NCI-H2081 treated with DMSO at 0.1 percent for 48 hours (cell line): ENCODE measurements around the gene CCNYL1.
"Not testable (repeated sequence)": the region's sequence is repeated elsewhere in the genome, so short reads cannot be mapped to it uniquely, and the experiment has no call there.

ENCODE experiments used
- DNase-seq: peaks from one replicate; lab custom pipeline; 2025; lab: John Stamatoyannopoulos, UW

The CCNYL1 gene

DNA sequence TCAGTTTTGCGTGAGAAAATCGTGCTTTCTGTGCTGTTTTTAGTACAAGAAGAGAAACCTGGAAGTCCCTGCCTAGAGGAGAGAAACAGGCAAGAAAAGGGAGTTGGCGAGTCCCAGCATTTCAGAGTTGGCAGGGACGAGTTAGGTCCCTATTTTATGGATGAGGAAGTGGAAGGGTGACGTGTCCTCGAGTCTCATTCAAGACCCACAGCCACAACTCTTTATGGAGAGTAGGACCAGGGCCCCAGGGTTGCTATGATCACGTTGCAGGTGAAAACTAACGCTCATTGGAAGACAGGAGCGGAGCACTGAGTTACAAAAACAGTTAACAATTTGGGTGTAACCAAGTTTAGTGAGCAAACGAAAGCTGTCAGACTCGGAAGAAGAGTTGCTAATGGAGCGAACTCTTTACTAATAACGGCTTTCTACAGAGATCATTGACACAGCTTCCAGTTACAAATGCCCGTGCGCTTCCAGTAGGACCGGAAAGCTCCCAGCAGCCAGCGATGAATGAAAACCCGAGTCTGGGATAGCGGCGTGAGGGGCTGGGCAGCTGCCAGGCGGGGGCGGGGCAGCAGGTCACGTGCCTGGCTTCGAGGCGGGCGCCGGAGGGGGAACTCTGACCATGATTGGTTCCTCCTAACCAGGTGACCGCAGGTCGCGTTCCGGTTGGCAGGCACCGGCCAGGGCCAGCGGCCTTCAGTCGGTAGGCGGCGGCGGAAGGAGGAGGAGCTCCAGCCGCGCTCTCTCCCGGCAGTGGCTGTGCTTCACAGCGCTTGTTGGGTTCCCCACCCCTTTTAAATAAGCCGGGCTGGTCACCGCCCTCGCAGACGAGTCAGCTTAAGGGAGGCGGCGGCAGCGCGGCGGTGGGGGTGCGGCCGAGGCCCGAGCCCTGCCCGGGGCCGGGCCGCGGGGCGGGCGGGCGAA is at the start of gene CCNYL1:
CCNYL1 (plus strand) TSS at position 827 of the 927 bp plus-strand sequence. CDS start 257 bp downstream, outside the sequence.
- peak; percentile 96 for DNase-seq

DNA sequence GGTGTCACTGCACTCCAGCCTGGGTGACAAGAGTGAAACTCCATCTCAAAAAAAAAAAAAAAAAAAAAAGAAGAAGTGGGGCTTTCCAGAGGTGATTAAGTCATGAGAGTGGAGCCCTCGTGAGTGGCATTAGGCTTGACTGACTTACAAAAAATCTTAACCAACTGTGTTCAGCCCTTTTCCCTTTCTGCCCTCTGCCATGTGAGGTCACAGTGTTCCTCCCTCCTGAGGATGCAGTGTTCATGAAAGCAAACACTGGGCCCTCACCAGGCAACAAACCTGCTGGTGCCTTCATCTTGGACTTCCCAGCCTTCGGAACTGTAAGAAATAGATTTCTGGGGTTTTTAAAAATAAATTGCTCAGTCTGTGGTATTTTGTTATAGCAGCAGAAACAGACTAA is 49.2 kb upstream of the CCNYL1 start:
- no peak for DNase-seq

DNA sequence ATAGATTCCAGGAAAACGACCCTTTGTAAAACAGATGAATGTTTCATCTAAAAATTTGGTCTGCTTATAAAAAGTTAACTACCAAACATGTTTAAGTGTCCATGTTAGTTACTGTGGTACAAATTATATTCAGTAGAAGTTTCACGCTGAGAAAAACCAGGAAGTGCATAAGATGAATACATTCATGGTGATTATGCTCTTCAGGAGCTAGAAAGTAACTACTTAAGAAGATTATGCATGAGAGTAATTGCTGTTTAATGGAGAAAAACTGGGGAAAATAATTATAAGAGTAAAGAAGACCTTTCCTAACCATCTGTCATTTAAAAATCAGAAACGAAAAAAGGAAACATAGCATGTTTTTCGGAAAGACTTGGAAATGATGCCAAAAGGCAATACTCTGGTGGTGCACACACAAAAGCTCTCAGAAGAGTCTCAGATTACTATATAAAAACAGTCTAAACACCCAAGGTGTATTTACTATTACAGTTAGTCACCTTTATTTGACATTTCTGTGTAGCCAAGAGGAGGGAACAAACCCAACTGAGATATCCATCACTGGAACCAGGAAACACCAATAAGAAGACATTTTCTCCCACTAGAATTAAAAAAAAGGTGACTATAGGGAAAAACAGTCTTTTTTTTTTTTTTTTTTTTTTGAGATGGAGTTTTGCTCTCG is 47.4 kb upstream of the CCNYL1 start:
- peak; percentile 44 for DNase-seq

DNA sequence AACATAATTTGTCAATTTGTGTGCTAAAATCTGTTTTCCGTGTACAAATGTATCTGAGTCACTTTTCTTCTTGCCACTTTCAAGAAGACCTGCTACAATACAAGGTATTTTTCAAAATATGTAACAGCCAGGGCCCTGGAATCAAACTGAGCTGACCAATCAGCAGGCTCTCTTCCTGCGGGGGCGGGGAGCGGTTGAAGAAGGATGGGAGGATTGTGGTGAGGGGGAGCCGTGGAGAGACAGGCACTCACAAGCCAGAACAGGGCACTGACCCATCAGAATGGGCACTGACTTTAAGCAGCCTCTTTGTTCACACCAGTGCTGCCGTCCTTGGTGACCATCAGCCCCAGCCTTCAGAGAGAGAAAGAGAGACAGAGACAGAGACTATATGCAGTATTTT is 40.6 kb upstream of the CCNYL1 start:
- DNase-seq = no peak

DNA sequence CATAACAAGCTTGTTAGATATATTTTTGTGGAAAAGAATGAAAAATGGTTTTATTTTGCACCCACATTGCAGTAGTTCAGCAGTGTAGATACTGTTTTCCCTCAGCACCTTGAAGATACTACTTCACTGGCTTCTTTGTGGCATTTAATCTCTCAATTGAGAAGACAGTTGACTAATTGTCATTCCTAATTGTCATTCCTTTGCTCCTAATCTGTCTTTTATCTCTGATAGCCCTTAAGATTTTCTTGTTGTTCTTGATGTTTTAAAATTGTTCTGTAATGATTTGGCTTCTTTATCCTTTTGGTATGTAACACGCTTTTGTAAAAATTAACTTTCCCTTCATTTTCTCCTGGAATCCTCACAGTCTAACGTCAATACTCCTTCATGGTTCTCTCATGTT is 38.0 kb upstream of the CCNYL1 start:
- no peak for DNase-seq

DNA sequence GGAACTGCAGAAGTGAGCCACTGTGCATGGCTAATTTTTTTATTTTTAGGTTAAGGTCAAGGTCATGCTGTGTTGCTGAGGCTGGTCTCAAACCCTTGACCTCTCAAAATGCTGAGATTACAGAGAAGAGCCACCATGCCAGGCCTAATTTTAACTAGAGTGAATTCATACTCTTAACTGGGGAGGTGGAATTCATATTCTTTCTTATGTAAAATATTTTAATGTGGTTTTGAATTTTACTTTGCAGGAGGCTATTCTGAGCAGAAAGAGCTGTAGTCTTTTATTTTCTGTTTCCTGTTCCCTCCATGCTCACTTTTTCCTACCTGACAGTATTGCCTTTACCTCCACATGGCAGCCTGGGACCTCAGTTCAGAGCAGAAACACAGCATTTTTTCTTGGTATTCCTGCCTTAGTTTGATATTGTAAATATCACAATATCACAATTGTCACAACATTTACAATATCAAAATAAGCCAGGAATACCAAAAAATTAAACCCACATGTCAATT is 37.1 kb upstream of the CCNYL1 start:
- DNase-seq = no peak

DNA sequence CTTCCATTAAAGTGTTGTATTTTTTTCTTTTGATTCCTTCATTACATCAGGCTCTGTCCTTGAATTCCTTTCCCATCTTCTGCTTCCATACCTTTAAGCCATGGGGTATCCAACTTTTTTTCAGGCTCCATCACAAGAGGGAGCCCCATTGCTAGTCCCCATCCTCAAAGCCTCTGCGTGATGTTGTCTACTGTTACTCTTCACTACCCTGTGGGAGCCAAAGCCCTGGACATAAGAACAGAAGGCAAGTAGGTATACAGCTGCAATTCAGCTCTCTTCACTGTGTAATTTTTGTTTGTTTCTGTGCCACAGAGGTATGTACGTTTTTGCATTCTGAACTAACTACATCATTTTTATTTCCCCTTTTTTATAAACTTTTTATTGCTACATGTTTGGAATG is 36.6 kb upstream of the CCNYL1 start:
- no peak for DNase-seq

DNA sequence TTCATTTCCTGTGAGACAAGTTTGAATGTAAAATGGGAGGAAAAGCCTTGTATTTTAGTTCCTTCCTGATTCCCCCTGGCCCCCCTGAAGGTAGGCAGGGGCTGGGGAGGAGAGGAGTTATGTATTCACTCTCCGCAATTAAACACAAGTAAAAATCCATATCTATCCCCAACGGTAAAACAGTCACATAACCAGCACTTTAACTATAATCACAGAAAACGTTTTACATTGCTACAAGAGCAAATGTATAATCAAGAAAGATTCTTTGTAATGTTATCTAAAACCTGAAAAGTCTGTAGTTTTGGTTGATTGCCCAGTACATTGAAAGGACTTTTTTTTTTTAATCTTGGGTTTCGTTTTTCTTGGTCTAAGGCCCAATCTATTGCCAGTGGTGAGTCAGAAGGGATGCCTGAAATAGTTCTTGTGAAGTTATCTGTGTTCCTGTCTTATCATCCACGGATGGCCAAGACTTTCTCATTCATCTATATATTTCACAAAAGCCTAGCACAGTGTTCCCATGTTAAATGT is 34.5 kb upstream of the CCNYL1 start:
- DNase-seq = no peak

DNA sequence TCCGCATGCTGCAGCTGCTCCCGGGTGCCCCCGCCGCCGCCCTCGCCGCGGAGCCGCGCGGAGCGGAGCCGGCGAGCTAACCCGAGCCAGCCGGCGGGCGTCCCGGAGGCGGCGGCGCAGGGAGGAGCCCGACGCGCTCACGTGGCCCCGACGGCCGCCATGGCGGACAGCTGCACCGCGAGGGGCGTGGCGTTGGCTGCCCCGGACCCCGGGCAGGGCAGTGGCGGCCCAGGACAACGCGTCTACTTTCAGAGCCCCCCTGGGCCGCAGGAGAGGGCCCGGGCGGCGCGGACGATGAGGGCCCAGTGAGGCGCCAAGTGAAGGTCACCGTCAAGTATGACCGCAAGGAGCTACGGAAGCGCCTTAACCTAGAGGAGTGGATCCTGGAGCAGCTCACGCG is 30.0 kb upstream of the CCNYL1 start:
- DNase-seq = no peak

DNA sequence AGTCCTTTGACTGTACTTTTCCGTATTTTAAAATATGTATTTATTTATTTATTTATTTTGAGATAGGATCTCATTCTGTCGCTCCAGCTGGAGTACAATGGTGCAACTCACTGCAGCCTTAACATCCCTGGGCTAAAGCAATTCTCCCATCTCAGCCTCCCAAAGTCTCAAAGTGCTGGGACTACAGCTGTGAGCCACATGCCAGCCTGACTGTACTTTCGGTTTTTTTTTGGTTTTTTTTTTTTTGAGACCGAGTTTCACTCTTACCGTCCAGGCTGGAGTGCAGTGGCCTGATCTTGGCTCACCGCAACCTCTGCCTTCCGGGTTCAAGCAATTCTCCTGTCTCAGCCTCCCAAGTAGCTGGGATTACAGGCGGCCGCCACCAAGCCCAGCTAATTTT is 28.9 kb upstream of the CCNYL1 start:
- no peak for DNase-seq

DNA sequence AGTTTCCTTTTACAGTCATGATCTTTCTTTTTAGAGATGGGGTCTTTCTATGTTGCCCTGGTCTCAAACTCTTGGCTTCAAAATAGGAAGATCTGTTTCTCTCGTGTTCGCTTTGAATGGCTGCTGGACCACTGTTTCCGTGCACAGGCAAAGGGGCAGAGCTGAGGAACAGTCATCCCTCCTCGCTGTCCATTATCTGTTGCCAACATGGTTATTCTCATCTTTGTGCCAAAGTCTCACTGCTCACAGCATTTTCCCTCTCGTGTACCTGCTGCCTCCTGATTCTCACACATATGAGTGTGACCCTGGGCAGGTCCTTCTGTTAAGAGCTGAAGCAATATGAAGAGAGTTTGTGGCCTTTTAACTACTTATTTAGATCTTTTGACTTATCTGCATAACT is 28.0 kb upstream of the CCNYL1 start:
- DNase-seq = no peak

DNA sequence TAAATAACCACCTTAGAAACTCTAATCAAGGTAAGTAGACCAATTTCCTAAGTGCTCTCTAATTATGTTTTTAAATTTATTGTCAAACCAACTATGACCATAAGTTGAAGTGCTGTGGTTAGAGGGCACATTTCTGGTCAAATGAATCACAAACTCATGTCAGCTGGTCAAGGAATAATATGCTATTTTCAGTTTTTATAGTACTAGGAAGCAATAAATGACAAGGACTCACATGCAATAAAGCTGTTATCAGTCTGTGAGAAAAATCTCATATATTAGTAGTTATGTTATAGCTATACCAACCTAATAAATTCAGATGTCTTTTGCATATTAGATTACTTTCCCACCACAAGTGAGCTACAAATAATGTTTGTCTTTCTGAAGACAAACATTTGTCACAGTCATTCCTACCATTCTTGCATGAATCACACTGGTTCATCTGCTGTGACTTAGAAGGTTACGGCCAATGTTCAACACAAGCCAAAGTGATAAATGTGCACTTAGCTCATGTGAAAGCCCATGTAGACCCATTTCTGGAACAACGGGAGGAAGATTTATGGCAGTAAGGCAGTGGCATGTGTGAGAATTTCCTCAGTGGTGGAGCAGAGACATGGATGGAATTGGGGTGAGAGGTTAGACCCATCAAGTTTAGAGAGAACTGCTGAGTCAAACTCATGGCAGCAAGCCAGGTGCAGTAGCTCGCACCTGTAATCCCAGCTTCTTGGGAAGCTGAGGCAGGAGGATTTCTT is 27.4 kb upstream of the CCNYL1 start:
- no peak for DNase-seq

DNA sequence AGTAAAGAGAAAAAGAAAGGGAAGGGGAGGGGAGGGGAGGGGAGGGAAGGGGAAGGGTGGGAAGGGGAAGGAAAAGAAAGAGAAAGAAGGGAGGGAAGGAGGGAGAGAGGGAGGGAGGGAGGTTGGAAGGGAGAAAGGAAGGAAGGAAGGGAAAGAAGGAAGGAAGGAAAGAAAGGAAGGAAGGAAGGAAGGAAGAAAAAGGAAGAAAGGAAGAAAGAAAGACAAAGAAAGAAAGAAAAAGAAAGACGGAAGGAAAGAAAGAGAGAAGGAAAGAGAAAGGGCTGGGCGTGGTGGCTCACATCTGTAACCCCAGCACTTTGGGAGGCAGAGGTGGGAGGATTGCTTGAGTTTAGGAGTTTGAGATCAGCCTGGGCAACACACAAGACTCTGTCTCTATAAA is 24.6 kb upstream of the CCNYL1 start:
- DNase-seq = no peak

DNA sequence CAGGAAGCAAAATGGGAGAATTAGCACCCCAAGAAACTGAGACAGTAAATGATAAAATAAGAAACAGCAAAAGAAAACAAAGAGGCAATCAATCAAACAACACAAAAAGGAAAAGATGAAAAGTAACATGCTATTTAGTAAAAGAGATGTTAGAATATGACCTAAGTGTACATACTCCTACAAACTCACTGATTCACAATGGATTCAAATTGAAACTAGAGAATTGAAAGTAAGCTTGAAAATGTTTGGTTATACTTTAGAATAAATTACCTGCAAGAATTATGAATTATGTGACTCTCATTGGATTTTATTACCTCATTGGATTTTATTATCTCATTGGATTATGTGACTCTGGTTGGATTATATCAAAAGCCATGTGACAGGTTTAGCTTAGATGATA is 22.8 kb upstream of the CCNYL1 start:
- DNase-seq = no peak

DNA sequence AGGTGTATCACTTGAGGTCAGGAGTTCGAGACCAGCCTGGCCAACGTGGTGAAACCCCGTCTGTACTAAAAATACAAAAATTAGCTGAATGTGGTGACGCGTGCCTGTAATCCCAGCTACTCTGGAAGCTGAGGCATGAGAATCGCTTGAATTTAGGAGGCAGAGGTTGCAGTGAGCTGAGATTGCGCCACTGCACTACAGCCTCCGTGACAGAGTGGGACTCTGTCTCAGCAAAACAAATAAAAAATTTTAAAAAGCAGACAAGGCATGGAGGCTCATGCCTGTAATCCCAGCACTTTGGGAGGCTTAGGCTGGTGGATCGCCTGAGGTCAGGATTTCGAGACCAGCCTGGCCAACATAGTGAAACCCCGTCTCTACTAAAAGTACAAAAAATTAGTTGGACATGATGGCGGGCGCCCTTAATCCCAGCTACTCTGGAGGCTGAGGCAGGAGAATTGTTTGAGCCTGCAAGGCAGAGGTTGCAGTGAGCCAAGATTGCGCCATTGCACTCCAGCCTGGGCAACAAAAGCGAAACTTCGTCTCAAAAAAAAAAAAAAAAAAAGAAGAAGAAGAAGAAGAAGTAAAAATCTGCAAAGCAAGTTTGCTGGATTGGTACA is 20.5 kb upstream of the CCNYL1 start:
- not testable (repeated sequence) for DNase-seq

DNA sequence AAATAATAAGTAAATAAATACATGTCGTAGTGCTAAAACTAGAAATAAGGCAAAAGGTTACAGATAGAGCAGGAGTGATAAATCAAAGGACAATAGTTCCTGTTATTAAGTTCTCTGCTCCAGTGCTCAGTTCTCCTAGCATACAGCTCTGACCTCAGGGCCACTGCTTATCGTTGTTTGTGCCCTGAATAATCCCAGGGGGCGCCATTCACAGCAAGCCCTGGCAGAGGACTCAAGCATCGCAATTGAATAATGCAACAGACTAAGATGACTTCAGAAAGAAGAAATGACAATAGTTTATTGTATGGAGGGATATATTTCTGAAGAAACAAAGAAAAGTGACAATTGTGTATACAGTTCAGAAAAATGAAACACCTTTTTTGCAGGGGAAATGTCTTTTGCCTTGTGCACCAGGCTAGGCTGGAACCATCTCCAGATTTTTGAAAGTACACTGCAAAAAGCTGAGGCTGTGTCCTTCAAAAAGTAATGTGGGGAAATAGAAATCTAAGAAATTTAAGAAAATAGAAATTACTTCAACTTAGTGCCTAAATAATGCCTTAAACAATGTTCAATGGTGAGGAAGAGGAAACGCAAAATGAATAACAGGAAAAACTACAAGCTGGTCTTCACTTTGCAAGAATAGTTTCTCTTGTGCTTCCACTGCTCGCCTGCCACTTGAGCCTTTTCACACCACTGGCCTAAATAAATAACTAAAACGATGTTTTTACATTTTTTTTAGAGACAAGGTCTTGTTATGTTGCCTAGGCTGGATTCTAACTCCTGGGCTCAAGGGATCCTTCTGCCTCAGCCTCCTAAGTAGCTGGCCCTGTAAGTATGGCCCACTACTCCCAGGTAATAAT is 19.0 kb upstream of the CCNYL1 start:
- DNase-seq = no peak

DNA sequence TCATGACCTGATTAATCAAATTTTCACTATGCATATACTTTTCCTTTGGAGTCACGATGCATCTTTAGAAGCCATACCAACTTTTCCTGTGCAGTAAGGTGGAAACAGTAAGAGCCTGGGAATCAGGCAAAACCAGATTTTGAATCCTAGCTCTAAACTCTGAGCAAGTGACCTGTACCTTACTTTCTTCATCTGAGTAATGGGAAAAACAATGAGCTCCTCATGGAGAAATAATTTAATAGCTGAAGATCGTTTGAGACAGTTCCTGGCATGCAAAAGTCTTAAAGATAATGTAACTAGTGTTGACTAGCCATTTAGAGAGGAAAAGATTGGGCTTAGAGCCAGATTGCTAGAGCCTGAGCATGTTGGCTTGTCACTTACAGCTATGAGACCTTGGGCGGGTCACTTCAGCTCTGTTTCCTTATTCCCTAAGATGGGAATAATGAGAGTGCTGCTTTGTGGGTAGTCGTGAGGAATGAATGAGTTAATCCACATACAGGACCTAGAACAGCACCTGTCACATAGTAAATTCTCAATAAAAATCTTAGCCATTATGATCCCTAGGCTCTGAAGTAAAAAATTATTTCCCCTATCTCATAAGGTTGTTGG is 17.7 kb upstream of the CCNYL1 start:
- no peak for DNase-seq

DNA sequence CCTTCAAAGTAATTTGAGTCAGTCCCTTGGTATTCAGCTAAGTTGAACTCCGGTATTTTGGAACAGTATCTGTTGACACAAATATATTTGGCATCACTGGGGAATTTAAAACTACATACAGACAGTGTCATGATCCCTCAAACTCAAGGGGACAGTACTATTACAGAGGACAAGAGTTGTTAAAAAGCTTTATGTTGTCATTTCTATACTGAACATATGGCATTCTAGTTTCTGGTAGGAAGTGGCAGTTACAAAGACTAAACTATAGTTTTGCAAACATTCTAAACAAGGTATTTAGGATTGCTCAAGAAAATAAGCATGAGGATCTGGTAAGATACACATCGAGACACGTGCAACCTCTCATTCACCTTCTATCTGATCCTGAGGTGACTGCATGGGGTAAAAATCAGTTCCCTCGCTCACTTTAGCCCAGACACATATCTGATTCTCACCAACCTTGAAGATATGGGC is 16.6 kb upstream of the CCNYL1 start:
- no peak for DNase-seq

DNA sequence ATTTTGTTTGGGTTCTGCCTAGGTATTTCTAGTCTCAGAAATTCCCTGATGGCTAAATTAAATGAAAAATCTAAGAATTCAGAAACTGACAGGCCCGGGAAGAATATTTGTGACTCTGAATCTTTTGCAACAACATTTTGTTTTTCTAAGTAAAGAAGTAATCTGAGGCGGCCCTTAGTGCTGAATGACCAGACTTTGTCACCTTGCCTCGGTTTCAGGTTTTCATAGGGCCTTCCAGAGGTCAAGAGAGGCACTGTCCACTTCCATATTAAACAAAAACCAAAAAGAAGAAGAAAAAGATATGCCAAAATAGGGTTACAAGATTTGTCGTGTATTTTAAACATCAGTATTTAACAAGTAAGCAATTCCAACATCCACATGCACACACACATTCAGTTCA is 16.1 kb upstream of the CCNYL1 start:
- no peak for DNase-seq

DNA sequence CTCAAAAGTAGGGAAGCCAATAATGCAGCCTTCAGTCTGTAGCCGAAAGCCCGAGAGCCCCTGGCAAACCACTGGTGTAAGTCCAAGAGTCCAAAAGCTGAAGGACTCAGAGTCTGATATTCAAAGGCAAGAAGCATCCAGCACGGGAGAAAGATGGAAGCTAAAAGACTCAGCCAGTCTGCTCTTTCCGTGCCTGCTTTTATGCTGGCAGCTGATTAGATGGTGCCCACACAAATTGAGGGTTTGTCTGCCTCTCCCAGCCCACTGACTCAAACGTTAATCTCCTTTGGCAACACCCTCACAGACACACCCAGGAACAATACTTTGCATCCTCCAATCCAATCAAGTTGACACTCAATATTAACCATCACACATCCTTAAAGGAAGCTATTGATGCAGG is 14.5 kb upstream of the CCNYL1 start:
- not testable (repeated sequence) for DNase-seq
